HG02798 (cell line): ENCODE results near the gene SMIM30.

ENCODE experiments used
- ATAC-seq: cut with Tn5 transposase; IDR thresholded peaks from one replicate; pipeline ENCODE4 v1.9.1; 2021; ENCODE audit warnings: mild to moderate bottlenecking; ENCODE audit not compliant: unreplicated experiment, poor library complexity

SMIM30 gene

GRCh38 chr7:113113912-113114311, 4.4 kb downstream of the SMIM30 start:
- peak; percentile 26 for ATAC-seq

GRCh38 chr7:113109718-113110117, 8.6 kb downstream of the SMIM30 start:
- no peak for ATAC-seq

- no peak for ATAC-seq
Observed at GRCh38 chr7:113100121-113100603, 18.2 kb downstream of the SMIM30 start.

GRCh38 chr7:113099284-113099919, 19.0 kb downstream of the SMIM30 start:
- ATAC-seq = no peak

GRCh38 chr7:113094517-113095249, 23.7 kb downstream of the SMIM30 start:
- ATAC-seq = no peak

- no peak for ATAC-seq
Observed at GRCh38 chr7:113093561-113093960, 24.8 kb downstream of the SMIM30 start.

- no peak for ATAC-seq
Observed at GRCh38 chr7:113092762-113093161, 25.6 kb downstream of the SMIM30 start.

GRCh38 chr7:113087071-113087998, 31.0 kb downstream of the SMIM30 start:
- no peak for ATAC-seq

GRCh38 chr7:113086431-113086888, 31.9 kb downstream of the SMIM30 start, which contains the start of gene GPR85:
GPR85 (minus strand) TSS chr7:113086827; CDS start chr7:113084721, 2,106 bp downstream.
- ATAC-seq = peak; percentile 81

- ATAC-seq = no peak
Observed at GRCh38 chr7:113085781-113086390, 32.5 kb downstream of the SMIM30 start.

- no peak for ATAC-seq
Observed at GRCh38 chr7:113084496-113085172, 33.7 kb downstream of the SMIM30 start.

- no peak for ATAC-seq
Observed at GRCh38 chr7:113083816-113084495, 34.4 kb downstream of the SMIM30 start.

- ATAC-seq = peak; percentile 69
Observed at GRCh38 chr7:113083132-113083815, 35.1 kb downstream of the SMIM30 start.

GRCh38 chr7:113078331-113078730, 40.0 kb downstream of the SMIM30 start:
- no peak for ATAC-seq

- no peak for ATAC-seq
Observed at GRCh38 chr7:113076703-113077102, 41.7 kb downstream of the SMIM30 start.

GRCh38 chr7:113071465-113071864, 46.9 kb downstream of the SMIM30 start:
- no peak for ATAC-seq
